Ishikawa (cell line): ENCODE measurements around the gene KLHL36.

Source experiments
- CEBPB ChIP-seq: IDR thresholded peaks from 2 replicates; pipeline ENCODE4 v1.6.1; 2012
- CREB1 ChIP-seq: IDR thresholded peaks from 2 replicates; pipeline ENCODE4 v1.6.1; 2012; ENCODE audit warnings: low read depth
- EGR1 ChIP-seq: IDR thresholded peaks from 2 replicates; pipeline ENCODE4 v1.6.1; 2012
- EP300 ChIP-seq: IDR thresholded peaks from 2 replicates; pipeline ENCODE4 v1.6.1; 2012; ENCODE audit warnings: borderline replicate concordance
- FOXM1 ChIP-seq: IDR thresholded peaks from 2 replicates; pipeline ENCODE4 v1.6.1; 2012; ENCODE audit warnings: low read depth, borderline replicate concordance
- MAX ChIP-seq: IDR thresholded peaks from 2 replicates; pipeline ENCODE4 v1.6.1; 2012
- NFIC ChIP-seq: IDR thresholded peaks from 2 replicates; pipeline ENCODE4 v1.6.1; 2012
- RAD21 ChIP-seq: IDR thresholded peaks from 2 replicates; pipeline ENCODE4 v1.6.1; 2012; ENCODE audit warnings: low read depth
- REST ChIP-seq: IDR thresholded peaks from 2 replicates; pipeline ENCODE4 v1.6.1; 2012; ENCODE audit warnings: low read depth, mild to moderate bottlenecking
- TAF1 ChIP-seq: IDR thresholded peaks from 2 replicates; pipeline ENCODE4 v1.6.1; 2012; ENCODE audit warnings: low read depth, mild to moderate bottlenecking
- TCF12 ChIP-seq: IDR thresholded peaks from 2 replicates; pipeline ENCODE4 v1.6.1; 2012; ENCODE audit warnings: low read depth
- TEAD4 ChIP-seq: IDR thresholded peaks from 2 replicates; pipeline ENCODE4 v1.6.1; 2012
- USF1 ChIP-seq: IDR thresholded peaks from 2 replicates; pipeline ENCODE4 v1.6.1; 2012
- YY1 ChIP-seq: IDR thresholded peaks from 2 replicates; pipeline ENCODE4 v1.6.1; 2012; ENCODE audit warnings: low read depth
- ZBTB7A ChIP-seq: IDR thresholded peaks from 2 replicates; pipeline ENCODE4 v1.6.1; 2012; ENCODE audit warnings: low read depth

KLHL36 gene

DNA sequence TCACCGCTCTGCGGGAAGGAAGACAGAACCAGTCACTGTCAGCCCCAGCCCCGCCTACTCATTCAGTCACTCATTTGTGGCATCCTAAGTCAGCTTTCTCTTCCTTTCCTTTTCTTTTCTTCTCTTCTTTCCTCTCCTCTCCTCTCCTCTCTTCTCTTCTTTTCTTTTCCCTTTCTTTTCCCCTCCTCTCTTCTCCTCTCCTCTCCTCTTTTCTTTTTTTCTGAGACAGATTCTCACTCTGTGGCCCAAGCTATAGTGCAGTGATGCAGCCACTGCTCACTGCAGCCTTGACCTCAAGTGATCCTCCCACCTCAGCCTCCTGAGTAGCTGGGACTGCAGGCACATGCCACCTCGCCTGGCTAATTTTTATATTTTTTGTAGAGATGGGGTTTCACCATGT, 10.6 kb upstream of the KLHL36 start:
- TF ChIP-seq EGR1 (no peak), CREB1 (no peak), REST (no peak), RAD21 (no peak)

DNA sequence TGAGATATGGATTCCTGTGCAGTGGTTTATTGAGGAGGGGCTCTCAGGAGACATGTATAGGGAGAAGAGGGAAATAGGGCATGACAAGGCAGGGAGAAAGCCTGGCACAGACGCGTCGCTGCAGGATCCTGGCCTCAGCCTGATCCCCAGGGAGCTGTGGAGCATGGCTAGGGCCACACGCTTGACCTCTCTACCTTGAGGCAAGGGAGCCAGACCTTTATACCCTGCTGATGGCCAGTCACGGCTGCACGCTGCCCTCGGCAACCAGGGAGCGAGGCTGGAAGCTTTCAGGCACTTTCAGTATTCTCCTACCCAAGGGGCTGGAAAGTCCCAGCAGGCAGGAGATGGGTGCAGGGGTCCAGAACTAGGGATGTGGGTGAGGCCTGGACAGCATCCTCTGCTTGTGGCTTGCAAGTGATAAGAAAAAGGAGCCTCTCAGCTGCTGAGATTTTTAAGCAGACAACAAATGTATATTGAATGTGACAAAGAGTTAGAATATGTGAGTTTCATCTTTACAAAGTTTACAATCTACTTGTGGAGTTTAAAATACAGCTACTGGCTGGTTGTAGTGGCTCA, 10.0 kb upstream of the KLHL36 start:
- TF ChIP-seq EGR1, result no peak
- no peak for TF ChIP-seq TCF12
- no peak for TF ChIP-seq YY1
- TF ChIP-seq ZBTB7A, result no peak
- no peak for TF ChIP-seq CREB1
- TF ChIP-seq NFIC, result no peak
- TF ChIP-seq CEBPB, result no peak
- TF ChIP-seq EP300, result no peak
- no peak for TF ChIP-seq REST
- TF ChIP-seq RAD21, result no peak
- no peak for TF ChIP-seq FOXM1
- no peak for TF ChIP-seq TAF1
- no peak for TF ChIP-seq MAX
- TF ChIP-seq USF1, result no peak
- no peak for TF ChIP-seq TEAD4

DNA sequence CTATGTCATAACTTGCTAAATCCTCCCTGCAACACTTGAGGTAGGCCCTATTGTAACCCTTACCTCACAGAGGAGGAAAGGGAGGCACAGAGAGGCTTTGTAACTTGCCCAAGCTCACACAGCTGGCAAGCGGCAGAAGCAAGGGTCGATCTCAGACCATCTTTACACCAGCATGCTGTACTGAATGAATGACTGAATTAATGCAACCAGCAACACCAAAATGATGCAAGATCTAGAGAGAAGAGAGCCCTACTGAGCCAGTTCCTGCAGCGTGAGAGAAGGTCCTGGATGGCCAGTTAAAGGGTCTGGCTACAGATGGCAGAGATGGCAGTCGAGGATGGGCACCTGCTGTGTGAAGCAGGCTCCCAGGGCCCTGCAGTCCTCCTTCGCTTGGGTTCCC, 8.2 kb upstream of the KLHL36 start:
- TF ChIP-seq REST (no peak), TCF12 (no peak), CREB1 (no peak), NFIC (no peak), FOXM1 (no peak), TAF1 (no peak), CEBPB (no peak), USF1 (no peak), EGR1 (no peak), RAD21 (no peak), MAX (no peak), YY1 (no peak), ZBTB7A (no peak), EP300 (no peak), TEAD4 (no peak)

DNA sequence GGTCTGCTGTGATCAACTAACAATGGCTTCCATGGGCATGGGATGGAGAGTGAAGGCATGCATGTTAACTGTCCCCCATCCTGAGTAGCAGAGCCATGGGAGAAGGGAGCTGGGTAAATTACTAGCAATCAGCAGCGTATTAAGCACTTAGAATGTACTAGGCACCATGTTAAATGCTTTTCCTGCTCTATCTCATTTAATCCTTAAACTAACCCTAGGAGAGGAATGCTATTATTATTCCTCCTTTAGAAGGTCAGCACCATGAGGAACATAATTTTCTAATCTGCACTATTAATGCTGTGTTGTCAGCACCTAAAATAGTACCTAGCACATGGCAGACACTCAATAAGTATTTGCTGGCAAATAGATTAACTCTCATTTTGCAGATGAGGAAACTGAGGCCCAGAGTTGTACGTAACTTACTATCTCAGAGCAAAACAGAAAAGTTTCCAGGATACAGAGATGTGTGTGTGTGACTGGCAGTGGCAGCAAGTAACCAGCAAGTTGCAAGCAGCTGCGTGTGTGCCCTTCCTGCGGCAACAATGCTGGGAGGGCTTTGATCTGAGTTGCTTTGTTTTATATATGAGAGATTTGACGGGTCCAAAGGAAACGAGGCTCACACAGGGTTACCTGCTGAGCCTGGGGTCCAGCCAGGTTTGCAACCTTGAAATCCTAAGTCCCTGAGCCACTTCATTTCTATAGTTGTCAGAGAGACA, 6.5 kb upstream of the KLHL36 start:
- TF ChIP-seq REST (no peak), CEBPB (no peak), FOXM1 (no peak), TEAD4 (no peak), USF1 (no peak), CREB1 (no peak), EGR1 (no peak), TAF1 (no peak), NFIC (no peak)
